Left ventricle myocardium inferior (tissue), 1 donor: ENCODE measurements around the gene SCN7A. TPM values are rescaled to one million over a fixed set of nuclear protein-coding genes. Genes with fewer than 3 reads are reported as not detected.

Source experiments
- DNase-seq: peaks from one replicate; pipeline ENCODE4 v3.0.0-alpha.2; 2020
- H3K27ac ChIP-seq: fragments of 200-600 bp; replicated peaks from 2 replicates; pipeline ENCODE4 v1.8.0; 2021
- H3K27me3 ChIP-seq: fragments of 200-600 bp; 2 replicates; pipeline ENCODE4 v1.8.0; 2021; ENCODE audit warnings: low read depth
- H3K36me3 ChIP-seq: fragments of 200-600 bp; 2 replicates; pipeline ENCODE4 v1.8.0; 2021
- H3K4me1 ChIP-seq: fragments of 200-600 bp; 2 replicates; pipeline ENCODE4 v1.8.0; 2021
- H3K4me3 ChIP-seq: fragments of 200-600 bp; 2 replicates; pipeline ENCODE4 v1.8.0; 2021; ENCODE audit warnings: mild to moderate bottlenecking, moderate library complexity
- H3K9me3 ChIP-seq: fragments of 200-600 bp; replicated peaks from 2 replicates; pipeline ENCODE4 v1.8.0; 2021
- CTCF ChIP-seq: fragments of 200-600 bp; IDR thresholded peaks from 2 replicates; pipeline ENCODE4 v1.8.0; 2021; ENCODE audit warnings: antibody characterized with exemption, mild to moderate bottlenecking, borderline replicate concordance
- intact Hi-C: fragments of 100-400 bp; cut with micrococcal nuclease; formaldehyde crosslinking; loops from one replicate; pipeline ENCODE4 v1.11.0; 2022
- total RNA-seq: library from RNA; stranded (reverse); fragmentation: NEBNext Ultra II Directional; extraction: Animal tissue kit (Norgen Biotek cat#: 25700); gene quantifications from one replicate; pipeline ENCODE4 v1.2.1, GENCODE V29; 2021
- donor health status: DM: no; HTN: yes; CAD: no; lungs with severe emphysema.

The SCN7A gene
- total RNA-seq, 1 donor from 2014 or later = 22.3 TPM

GRCh38 chr2:166357068-166357949, 136.7 kb downstream of the SCN7A start:
- no peak overlapping the region for H3K4me3 ChIP-seq
- H3K9me3 ChIP-seq = no peaks in the 10 kb centered on the region
- H3K27me3 ChIP-seq = no peaks in the 10 kb centered on the region
- H3K27ac ChIP-seq = no peak overlapping the region
- H3K36me3 ChIP-seq = no peaks in the 10 kb centered on the region
- no peak for TF ChIP-seq CTCF
- no peak for DNase-seq
- intact Hi-C loops = no loop called here
- no peaks in the 10 kb centered on the region for H3K4me1 ChIP-seq

Other genes starting within 250 kb of the SCN7A start
- gene SCN9A, start 118.3 kb downstream of the SCN7A start, total RNA-seq = 1.4 TPM